Hepatocyte (in vitro differentiated cells): ENCODE measurements around the gene ERC2.

ENCODE experiments used
- CTCF ChIP-seq: fragments of 200-600 bp; sonication (generic); IDR thresholded peaks from 2 replicates; pipeline ENCODE4 v1.5.1; 2016; ENCODE audit warnings: antibody characterized with exemption, mild to moderate bottlenecking; ENCODE audit not compliant: poor library complexity
- EZH2 ChIP-seq: fragments of 200-600 bp; sonication (generic); IDR thresholded peaks from 2 replicates; pipeline ENCODE4 v1.6.1; 2016; ENCODE audit warnings: antibody characterized with exemption, mild to moderate bottlenecking, borderline replicate concordance
- EZH2phosphoT487 ChIP-seq: fragments of 200-600 bp; sonication (generic); IDR thresholded peaks from one replicate; pipeline ENCODE4 v1.6.1; 2018; ENCODE audit warnings: antibody characterized with exemption, mild to moderate bottlenecking, low read depth, moderate library complexity; ENCODE audit not compliant: unreplicated experiment, severe bottlenecking

DNA sequence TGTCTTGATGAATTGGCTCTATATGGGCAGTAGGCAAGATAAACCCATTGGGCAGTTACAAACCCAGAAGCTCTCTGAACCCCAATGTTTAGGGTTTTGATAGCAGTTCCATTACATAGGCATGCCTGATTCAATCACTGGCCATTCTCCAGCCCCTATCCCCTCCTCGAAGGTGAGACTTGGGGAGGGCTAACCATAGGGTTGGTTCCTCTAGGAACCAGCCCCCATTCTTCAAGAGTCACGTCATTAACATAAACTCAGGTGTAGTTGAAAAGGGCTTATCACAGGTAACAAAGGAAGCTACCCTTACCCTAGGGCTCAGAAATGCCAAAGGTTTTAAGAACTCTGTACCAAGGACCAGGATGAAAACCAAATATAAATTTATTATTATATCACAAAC lies 353.1 kb downstream of the ERC2 start:
- TF ChIP-seq CTCF (no peak), EZH2 (no peak), EZH2phosphoT487 (no peak)
